Stimulated activated CD4-positive, alpha-beta T cell treated with anti-CD3 and anti-CD28 coated beads, Interleukin-12 subunit alpha, Interleukin-12 subunit beta, amount 100 ng/mL, for 48 hours (primary cell): ENCODE measurements around the gene DVL1.

Source experiments
- DNase-seq, 3 donors: peaks; one replicate each; pipeline ENCODE4 v3.0.0-alpha.2; 2020; ENCODE audit warnings: low read depth in 2 of 3, low spot score in 1 of 3

Gene DVL1

DNA sequence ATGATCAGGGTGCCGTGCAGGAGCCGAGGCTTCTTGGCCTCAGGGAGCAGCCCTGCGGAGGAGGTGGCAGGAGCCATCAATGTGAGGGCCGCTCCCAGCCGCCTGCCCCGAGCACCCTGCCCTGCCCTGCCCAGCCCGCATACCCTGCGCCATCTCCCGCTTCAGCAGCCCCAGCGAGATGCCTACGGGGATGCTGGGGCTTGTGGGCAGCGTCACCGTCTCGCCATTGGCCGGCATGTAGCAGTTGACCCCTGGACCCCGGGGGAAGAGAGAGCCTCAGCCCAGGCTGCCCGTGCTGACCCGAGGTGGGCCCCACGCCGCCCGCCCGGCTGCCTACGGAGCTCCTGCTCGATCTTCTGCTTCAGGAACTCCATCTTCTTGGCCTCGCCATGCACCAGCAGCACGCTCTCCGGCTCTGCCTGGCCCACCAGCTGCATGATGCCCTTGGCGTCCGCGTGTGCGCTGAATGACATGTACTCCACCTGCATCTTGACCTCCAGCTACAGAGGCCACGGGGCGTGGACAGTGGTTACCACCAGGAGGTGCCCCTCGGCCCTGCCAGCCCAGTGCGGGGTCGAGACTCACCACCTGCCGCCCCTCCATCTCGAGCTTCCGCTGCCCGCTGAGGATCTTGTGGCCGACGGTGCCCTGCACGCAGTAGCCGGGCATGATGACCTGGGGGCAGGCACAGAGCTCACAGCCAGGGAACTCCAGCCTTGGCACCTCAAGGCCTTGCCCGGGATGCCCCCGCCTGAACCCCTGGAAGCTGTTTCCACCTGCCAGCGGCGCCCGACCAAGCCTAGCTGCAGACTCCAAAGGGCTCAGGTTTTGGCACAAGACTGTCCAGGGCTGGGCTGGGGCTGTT lies 36.5 kb downstream of the DVL1 start:
- no peak for DNase-seq

GRCh38 chr1:1311107-1312104 lies 37.8 kb downstream of the DVL1 start:
- no peak for DNase-seq

GRCh38 chr1:1310476-1311053 lies 38.7 kb downstream of the DVL1 start:
- DNase-seq = no peak

DNA sequence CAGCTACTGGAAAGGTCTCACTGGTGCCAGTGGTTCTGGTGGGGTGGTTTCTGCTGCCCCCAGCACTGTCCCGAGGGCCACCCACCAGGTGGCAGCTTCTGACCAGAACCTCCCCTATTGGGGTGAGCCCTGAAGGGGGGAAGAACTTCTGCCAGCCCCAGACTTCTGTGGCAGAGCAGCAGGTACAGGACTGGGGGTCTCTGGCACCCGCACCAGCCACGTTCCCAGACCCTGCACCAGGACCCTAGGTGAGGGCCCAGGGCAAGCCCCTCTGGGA lies 39.2 kb downstream of the DVL1 start:
- no peak for DNase-seq

DNA sequence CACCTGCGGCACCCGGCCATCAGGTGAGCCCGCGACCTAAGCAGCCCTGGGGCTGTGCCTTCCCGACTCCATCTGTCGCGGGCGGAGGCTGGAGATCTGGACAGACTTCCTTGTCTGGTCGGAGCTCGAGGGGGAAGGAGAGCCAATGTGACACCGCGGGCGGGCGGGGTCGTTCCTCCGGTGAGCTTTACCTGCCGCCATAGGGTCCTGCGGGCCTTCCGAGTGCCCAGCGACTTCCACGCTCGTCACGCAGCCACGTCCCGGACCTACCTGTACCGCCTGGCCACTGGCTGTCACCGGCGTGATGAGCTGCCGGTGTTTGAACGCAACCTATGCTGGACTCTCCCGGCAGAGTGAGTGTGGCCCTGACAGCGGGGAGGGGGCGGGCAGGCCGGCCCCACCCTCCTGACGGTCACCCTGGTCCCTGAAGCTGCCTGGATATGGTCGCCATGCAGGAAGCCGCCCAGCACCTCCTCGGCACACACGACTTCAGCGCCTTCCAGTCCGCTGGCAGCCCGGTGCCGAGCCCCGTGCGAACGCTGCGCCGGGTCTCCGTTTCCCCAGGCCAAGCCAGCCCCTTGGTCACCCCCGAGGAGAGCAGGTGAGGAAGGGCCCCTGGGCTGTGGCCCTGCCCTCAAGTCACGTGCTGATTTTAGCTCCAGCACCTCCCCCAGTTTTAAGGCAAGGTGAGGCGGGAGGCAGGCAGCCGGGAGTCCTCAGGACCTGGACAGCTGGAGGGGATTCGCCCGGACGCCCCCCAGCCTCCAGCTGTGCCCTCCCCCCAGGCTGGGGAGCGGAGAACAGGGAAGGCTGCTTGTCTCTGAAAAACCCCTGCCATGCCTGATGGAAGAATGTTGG lies 39.7 kb downstream of the DVL1 start:
- DNase-seq = peak in 1 of 3 donors; percentile 19

- DNase-seq = no peak
Measured at GRCh38 chr1:1308756-1309250, 40.4 kb downstream of the DVL1 start.

- DNase-seq = peak; percentile 74 to 85 (median 85)
Measured at GRCh38 chr1:1307923-1308755, 41.1 kb downstream of the DVL1 start, which contains the start of the genes ACAP3 and PUSL1. ACAP3 (minus strand) TSS chr1:1307930; CDS start chr1:1307815, 115 bp downstream. PUSL1 (plus strand) TSS chr1:1308597; CDS start chr1:1308644, 47 bp downstream.

GRCh38 chr1:1307261-1307922 lies 41.8 kb downstream of the DVL1 start:
- DNase-seq = peak in 1 of 3 donors; percentile 14

GRCh38 chr1:1306661-1307260 lies 42.5 kb downstream of the DVL1 start:
- DNase-seq = no peak

DNA sequence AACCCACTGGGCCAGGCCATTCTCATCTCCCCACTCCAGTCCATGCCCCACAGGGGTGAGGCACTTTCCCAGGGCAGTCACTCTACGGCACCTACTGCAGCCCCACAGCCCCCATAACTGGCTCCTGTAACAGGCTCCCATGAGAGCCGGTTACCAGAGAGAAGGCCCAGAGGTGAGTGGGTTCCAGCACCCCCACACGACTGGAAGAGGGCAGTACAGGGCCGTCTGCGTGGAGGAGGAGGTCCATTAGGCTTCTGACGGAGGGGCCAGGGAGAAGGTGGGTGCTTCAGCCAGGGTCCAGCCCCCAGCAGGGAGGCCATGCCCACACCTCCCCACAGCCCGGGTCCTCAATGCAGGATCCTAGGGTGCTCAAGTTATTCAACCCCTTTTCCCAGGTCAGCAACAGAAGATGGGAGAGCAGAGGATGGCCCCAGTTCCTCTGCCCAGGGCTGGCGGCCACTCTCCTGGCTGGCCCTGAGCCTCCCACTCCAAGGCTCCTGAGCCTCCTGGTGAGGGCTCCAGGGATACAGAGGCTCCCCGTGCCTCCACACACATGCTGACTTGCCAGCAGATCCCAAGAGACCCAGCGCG lies 43.1 kb downstream of the DVL1 start:
- no peak for DNase-seq

GRCh38 chr1:1305300-1306069 lies 43.7 kb downstream of the DVL1 start:
- peak in 1 of 3 donors; percentile 23 for DNase-seq

GRCh38 chr1:1304331-1305299 lies 44.6 kb downstream of the DVL1 start:
- no peak for DNase-seq

GRCh38 chr1:1303736-1304135 lies 45.5 kb downstream of the DVL1 start:
- DNase-seq = no peak

DNA sequence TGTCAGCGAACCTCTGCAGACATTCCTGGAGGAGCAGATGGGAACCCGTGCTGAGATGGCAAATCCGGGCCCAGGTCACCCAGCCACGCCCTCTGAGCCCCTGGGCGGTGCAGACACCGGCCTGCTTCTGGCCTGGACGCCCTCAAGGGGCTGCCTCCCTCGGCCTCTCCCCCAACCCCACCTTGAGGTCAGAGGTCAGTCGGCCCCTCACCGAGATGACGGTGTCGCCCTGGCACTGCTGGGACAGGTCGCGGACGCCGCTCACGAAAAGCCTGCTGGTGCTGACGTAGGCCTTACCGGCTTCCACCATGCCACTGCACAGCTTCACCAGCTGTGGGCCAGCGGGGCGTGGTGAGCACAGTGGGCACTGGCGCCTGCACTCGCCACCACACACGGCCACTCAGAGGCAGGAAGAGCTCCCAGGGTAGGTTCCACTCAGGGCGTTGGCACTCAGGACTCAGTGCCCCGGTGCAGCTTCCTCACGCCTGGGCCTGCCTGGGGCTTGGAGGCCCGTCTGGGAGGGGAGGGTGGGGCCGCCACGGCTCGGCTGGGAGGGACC lies 46.2 kb downstream of the DVL1 start:
- no peak for DNase-seq

- no peak for DNase-seq
Measured at GRCh38 chr1:1302006-1302430, 47.2 kb downstream of the DVL1 start.

- no peak for DNase-seq
Measured at GRCh38 chr1:1300352-1300739, 48.9 kb downstream of the DVL1 start.
